HUES6 (cell line): ENCODE measurements around the gene SULT4A1.

ENCODE experiments used
- H3K27ac ChIP-seq: 2 replicates; pipeline ENCODE4 v1.7.0; 2013; ENCODE audit warnings: low read depth, mild to moderate bottlenecking, low read length, inconsistent platforms
- H3K27me3 ChIP-seq: 2 replicates; pipeline ENCODE4 v1.6.1; 2013; ENCODE audit warnings: low read length; ENCODE audit not compliant: control insufficient read depth, insufficient read depth
- H3K36me3 ChIP-seq: 2 replicates; pipeline ENCODE4 v1.6.1; 2013; ENCODE audit warnings: low read length; ENCODE audit not compliant: control insufficient read depth, insufficient read depth
- H3K4me1 ChIP-seq: 2 replicates; pipeline ENCODE4 v1.6.1; 2013; ENCODE audit warnings: low read length; ENCODE audit not compliant: control insufficient read depth, insufficient read depth
- H3K4me3 ChIP-seq: 2 replicates; pipeline ENCODE4 v1.5.1; 2013; ENCODE audit warnings: low read depth, low read length
- H3K9ac ChIP-seq: one replicate; pipeline ENCODE4 v1.6.1; 2013; ENCODE audit warnings: mild to moderate bottlenecking, low read length
- H3K9me3 ChIP-seq: 2 replicates; pipeline ENCODE4 v1.6.1; 2013; ENCODE audit warnings: low read depth, low read length; ENCODE audit not compliant: control insufficient read depth, insufficient read depth

SULT4A1 gene

DNA sequence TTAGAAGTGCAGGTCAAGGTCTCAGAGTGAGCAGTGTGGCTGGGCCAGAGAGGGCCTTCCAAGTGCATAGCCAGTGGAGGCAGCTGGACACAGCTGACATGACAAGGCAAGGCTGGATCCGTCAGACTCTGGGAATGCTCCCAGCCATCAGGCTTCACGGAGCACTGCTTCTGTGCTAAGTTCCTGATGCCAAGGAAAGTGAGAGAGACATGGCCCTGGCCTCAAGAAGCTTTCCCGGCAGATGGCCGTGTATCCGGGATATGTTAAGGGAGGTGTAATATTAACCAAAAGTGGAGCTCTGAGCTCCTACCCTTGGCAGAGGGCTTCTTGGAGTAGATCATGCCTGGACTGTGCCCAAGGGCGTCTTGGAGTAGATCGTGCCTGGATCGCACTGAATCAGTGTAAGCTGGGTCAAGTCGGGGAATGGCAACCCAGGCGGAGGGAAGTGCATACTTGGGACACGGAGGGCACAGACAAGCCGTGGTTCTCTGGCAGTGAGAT, 42.8 kb downstream of the SULT4A1 start:
- Histone ChIP-seq H3K27ac (no peak overlapping the region), H3K9ac (no peak overlapping the region), H3K27me3 (no peaks in the 10 kb centered on the region), H3K9me3 (no peaks in the 10 kb centered on the region), H3K36me3 (no peaks in the 10 kb centered on the region; the same call in 1 of the 2 replicates), H3K4me1 (peaks cover 34% of the 10 kb centered on the region), H3K4me3 (no peak overlapping the region)

DNA sequence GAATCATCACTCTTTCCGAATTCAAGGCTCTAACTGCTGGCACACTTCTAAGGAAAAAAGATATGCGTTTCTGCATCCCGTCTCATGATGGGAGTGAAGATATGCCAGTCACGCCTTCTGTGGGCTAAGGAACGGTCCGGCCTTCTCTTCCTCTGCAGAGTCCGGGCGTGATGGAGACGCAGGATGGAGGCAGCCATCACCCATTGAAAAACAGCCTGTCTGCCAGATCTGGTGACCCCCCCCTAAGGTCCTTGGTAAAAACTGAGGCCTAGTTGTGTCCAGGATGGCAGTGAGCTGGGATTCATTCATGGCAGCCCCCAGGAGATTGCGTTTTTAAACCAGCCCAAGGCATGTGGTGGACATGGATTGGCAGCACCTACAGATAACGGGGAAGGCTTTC, 43.3 kb downstream of the SULT4A1 start:
- H3K9me3 ChIP-seq, result no peaks in the 10 kb centered on the region

GRCh38 chr22:43817402-43817801, 44.9 kb downstream of the SULT4A1 start:
- no peaks in the 10 kb centered on the region; the same call in 1 of the 2 replicates for H3K36me3 ChIP-seq
- no peaks in the 10 kb centered on the region for H3K27me3 ChIP-seq
- no peak overlapping the region for H3K9ac ChIP-seq
- no peaks in the 10 kb centered on the region for H3K9me3 ChIP-seq
- H3K27ac ChIP-seq, result no peak overlapping the region
- H3K4me1 ChIP-seq, result peaks cover 18% of the 10 kb centered on the region
- H3K4me3 ChIP-seq, result no peak overlapping the region

More for the DNA sequence above, 43.3 kb downstream of the SULT4A1 start:
- Histone ChIP-seq H3K27ac (no peak overlapping the region), H3K4me1 (peaks cover 30% of the 10 kb centered on the region), H3K27me3 (no peaks in the 10 kb centered on the region), H3K36me3 (no peaks in the 10 kb centered on the region; the same call in 1 of the 2 replicates), H3K9ac (no peak overlapping the region), H3K4me3 (no peak overlapping the region)

GRCh38 chr22:43814264-43814663, 48.0 kb downstream of the SULT4A1 start:
- Histone ChIP-seq H3K9me3 (no peaks in the 10 kb centered on the region), H3K27ac (no peak overlapping the region), H3K27me3 (no peaks in the 10 kb centered on the region), H3K4me3 (no peak overlapping the region), H3K9ac (no peak overlapping the region), H3K36me3 (no peaks in the 10 kb centered on the region), H3K4me1 (peaks cover 3% of the 10 kb centered on the region; the same call in 1 of the 2 replicates)

DNA sequence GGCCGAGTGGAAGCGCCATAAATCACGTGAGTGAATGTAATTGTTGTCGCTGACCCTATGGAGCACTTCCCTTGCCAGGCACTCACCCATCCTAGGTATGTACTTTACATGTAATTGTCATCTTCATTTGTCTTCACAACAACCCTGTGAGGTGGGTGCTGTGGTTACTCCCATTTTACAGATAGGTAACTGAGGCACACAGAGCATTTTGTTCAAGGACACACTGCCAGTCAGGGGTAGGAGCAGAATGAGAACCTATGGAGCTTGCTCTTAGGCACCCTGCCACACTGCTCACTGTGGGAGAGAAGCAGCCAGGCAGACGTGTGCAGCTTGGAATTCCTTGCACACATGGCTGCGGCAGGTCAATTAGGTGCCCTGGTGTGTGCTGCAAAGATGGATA, 49.4 kb downstream of the SULT4A1 start:
- H3K4me3 ChIP-seq, result peak overlapping the region; percentile 83
- H3K27ac ChIP-seq, result no peak overlapping the region
- peak overlapping the region; percentile 89 for H3K9ac ChIP-seq
- no peaks in the 10 kb centered on the region for H3K9me3 ChIP-seq
- peaks cover 3% of the 10 kb centered on the region; the same call in 1 of the 2 replicates for H3K4me1 ChIP-seq
- H3K36me3 ChIP-seq, result no peaks in the 10 kb centered on the region
- no peaks in the 10 kb centered on the region for H3K27me3 ChIP-seq

- peak within 1 kb of the TSS; percentile 83 for H3K4me3 ChIP-seq
- H3K27me3 ChIP-seq, result peaks cover 3% of the 10 kb centered on the region; the same call in 1 of the 2 replicates
- no peaks in the 10 kb centered on the region for H3K9me3 ChIP-seq
- H3K4me1 ChIP-seq, result peaks cover 3% of the 10 kb centered on the region; the same call in 1 of the 2 replicates
- peak within 1 kb of the TSS; percentile 73 for H3K27ac ChIP-seq
- peak within 1 kb of the TSS; percentile 89 for H3K9ac ChIP-seq
- H3K36me3 ChIP-seq, result no peaks in the 10 kb centered on the region
Measured at GRCh38 chr22:43812149-43812842, 50.0 kb downstream of the SULT4A1 start, which contains the start of gene EFCAB6. Gene EFCAB6 (minus strand): TSS chr22:43812305. CDS start chr22:43782318, 29,987 bp downstream.

GRCh38 chr22:43811777-43812148, 50.5 kb downstream of the SULT4A1 start:
- Histone ChIP-seq H3K4me1 (peaks cover 3% of the 10 kb centered on the region; the same call in 1 of the 2 replicates), H3K9ac (peak overlapping the region; percentile 59), H3K9me3 (no peaks in the 10 kb centered on the region), H3K4me3 (peak overlapping the region; percentile 83), H3K36me3 (no peaks in the 10 kb centered on the region), H3K27ac (no peak overlapping the region), H3K27me3 (peaks cover 3% of the 10 kb centered on the region; the same call in 1 of the 2 replicates)

- H3K4me1 ChIP-seq, result no peaks in the 10 kb centered on the region
- no peak overlapping the region for H3K9ac ChIP-seq
- no peak overlapping the region for H3K27ac ChIP-seq
- H3K27me3 ChIP-seq, result peaks cover 3% of the 10 kb centered on the region; the same call in 1 of the 2 replicates
- H3K36me3 ChIP-seq, result no peaks in the 10 kb centered on the region
- H3K4me3 ChIP-seq, result no peak overlapping the region
- no peaks in the 10 kb centered on the region for H3K9me3 ChIP-seq
Measured at GRCh38 chr22:43802897-43803495, 59.3 kb downstream of the SULT4A1 start.

DNA sequence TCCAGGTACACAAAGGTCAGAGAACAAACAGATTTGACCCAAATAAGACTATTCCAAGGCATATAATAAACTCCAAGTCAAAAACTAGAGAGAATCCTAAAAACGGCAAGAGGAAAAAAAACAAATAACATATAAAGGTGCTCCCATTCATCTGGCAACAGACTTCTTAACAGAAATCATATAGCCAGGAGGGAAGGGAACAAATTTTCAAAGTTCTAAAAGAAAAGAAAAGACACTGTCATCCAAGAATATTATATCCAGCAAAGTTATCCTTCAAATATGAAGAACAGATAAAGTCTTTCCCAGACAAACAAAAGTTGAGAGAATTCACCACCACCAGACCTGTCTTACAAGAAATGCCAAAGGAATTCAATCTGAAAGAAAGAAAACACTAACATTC, 61.3 kb downstream of the SULT4A1 start:
- Histone ChIP-seq H3K36me3 (no peaks in the 10 kb centered on the region), H3K9me3 (no peaks in the 10 kb centered on the region), H3K9ac (no peak overlapping the region), H3K4me3 (no peak overlapping the region), H3K27ac (no peak overlapping the region), H3K4me1 (no peaks in the 10 kb centered on the region), H3K27me3 (no peaks in the 10 kb centered on the region)

- no peaks in the 10 kb centered on the region for H3K9me3 ChIP-seq
- H3K9ac ChIP-seq, result no peak overlapping the region
- no peaks in the 10 kb centered on the region for H3K4me1 ChIP-seq
- H3K4me3 ChIP-seq, result no peak overlapping the region
- no peak overlapping the region for H3K27ac ChIP-seq
- H3K27me3 ChIP-seq, result no peaks in the 10 kb centered on the region
- no peaks in the 10 kb centered on the region for H3K36me3 ChIP-seq
Measured at GRCh38 chr22:43798492-43798891, 63.8 kb downstream of the SULT4A1 start.

- H3K36me3 ChIP-seq, result no peaks in the 10 kb centered on the region
- H3K9ac ChIP-seq, result no peak overlapping the region
- no peaks in the 10 kb centered on the region for H3K9me3 ChIP-seq
- H3K27ac ChIP-seq, result no peak overlapping the region
- H3K27me3 ChIP-seq, result no peaks in the 10 kb centered on the region
- no peaks in the 10 kb centered on the region for H3K4me1 ChIP-seq
- no peak overlapping the region for H3K4me3 ChIP-seq
Measured at GRCh38 chr22:43796567-43796966, 65.7 kb downstream of the SULT4A1 start.
